Coronary artery (tissue), 2 donors: ENCODE measurements around the gene HEBP1.
"Not testable (repeated sequence)": the region's sequence is repeated elsewhere in the genome, so short reads cannot be mapped to it uniquely, and the experiment has no call there.

Experiments used
- DNase-seq: peaks from one replicate; pipeline ENCODE4 v3.0.0-alpha.2; 2017; ENCODE audit warnings: low spot score
- H3K27ac ChIP-seq, 2 donors: fragments of 200-600 bp; sonication (generic); one replicate each; pipeline ENCODE4 v1.5.1; 2016 to 2019
- H3K4me3 ChIP-seq: fragments of 200-600 bp; sonication (generic); 2 replicates; pipeline ENCODE4 v1.5.1; 2016; ENCODE audit warnings: mild to moderate bottlenecking, moderate library complexity
- TF ChIP-seq, protein P1 (sequence below): fragments of 200-600 bp; sonication (generic); IDR thresholded peaks from one replicate; pipeline ENCODE4 v1.5.1; 2019; ENCODE audit warnings: antibody characterized with exemption

The HEBP1 gene

DNA sequence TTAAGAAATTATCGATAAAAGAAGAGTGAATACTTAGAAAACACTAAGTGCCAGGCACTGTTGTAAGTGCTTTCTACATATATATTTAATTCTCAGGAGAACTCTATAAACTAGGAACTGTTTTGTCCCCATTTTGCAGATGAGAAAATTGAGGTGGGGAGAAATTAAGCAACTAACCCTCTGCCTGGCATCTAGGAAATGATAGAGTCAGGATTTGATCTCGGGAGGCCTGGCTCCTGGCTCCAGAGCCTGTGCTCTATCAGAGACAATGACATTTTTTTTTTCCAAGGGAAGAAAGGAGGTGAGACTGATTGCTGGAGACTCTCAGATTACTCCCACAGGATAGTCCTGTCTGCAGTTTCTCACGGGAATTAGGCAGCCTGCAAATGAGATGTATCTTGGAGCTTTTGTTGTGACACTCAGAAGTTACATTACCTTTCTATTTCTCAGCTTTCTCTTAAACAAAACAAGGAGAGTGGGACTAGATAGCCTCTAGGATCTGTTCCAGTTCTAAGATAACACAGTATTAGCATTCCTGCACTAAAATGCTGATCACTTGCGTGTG lies 42.7 kb upstream of the HEBP1 start:
- no peak for DNase-seq
- H3K4me3 ChIP-seq, result no peak overlapping the region
- no peak overlapping the region for H3K27ac ChIP-seq
- TF ChIP-seq, protein P1, sequence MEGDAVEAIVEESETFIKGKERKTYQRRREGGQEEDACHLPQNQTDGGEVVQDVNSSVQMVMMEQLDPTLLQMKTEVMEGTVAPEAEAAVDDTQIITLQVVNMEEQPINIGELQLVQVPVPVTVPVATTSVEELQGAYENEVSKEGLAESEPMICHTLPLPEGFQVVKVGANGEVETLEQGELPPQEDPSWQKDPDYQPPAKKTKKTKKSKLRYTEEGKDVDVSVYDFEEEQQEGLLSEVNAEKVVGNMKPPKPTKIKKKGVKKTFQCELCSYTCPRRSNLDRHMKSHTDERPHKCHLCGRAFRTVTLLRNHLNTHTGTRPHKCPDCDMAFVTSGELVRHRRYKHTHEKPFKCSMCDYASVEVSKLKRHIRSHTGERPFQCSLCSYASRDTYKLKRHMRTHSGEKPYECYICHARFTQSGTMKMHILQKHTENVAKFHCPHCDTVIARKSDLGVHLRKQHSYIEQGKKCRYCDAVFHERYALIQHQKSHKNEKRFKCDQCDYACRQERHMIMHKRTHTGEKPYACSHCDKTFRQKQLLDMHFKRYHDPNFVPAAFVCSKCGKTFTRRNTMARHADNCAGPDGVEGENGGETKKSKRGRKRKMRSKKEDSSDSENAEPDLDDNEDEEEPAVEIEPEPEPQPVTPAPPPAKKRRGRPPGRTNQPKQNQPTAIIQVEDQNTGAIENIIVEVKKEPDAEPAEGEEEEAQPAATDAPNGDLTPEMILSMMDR, result no peak

GRCh38 chr12:13041224-13041623 lies 41.2 kb upstream of the HEBP1 start:
- Histone ChIP-seq H3K27ac (no peak overlapping the region), H3K4me3 (no peak overlapping the region)
- TF ChIP-seq, protein P1, result no peak
- no peak for DNase-seq

DNA sequence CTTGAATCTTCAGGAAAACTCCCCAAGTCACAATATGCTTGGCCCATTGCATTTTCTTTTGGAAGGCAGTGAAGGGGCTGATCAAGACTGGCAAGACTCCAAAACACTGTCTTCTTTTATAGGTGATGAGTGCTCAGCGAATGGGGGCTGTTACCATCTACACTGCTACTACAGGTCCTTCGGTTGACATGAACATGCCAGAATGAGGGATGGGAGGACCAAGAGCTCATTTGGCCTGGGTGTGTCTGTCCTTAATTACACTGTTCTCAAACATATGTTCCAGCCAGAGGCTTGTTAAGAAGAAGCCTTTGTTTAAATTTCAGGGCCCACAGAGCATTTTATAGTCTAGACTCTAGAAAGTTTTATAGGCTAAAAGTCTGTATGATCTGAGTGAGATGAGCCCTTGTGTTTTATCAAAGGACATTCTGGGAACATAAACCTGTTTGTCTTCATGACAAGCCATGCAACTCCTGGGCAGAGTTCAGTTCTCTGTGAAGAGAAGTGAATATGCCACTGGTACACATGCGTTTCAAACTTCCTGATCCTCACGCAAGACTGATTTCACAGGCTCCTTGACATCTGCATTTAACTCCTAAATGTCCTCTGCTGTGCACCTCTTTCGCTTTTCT lies 39.4 kb upstream of the HEBP1 start:
- no peak for DNase-seq

DNA sequence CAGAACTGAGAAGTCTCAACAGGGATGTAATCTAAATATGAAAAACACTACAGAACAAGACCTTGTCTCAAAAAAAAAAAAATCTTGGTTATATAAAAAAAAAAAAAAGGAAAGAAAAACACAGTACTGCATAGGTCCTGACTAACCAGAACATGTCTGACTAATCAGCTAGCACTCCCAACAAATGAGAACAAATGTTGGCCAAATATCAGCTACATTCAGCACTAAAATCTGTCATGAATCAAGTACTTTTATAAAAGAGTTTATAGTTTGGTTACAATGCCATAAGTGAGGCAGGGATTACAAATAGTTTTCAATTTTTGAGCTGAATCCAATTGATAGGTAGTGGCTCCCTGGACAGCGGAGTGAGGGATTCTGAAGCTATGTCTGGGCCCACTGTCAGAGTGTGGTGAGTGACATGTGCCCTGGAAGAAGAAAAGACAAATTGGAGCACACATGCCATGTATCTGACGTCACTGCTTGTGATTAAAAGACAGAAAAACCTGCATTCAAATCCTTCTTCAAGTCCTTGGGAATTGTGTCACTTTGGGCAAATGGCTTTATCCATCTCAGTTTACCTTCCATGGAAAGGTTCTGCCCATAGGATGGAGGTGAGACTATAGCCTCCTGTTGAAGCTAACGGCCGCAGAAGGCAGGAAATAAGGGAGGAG lies 38.6 kb upstream of the HEBP1 start:
- TF ChIP-seq, protein P1, result no peak
- Histone ChIP-seq H3K4me3 (no peak overlapping the region), H3K27ac (no peak overlapping the region)
- DNase-seq, result no peak

More for the DNA sequence above, 39.4 kb upstream of the HEBP1 start:
- Histone ChIP-seq H3K27ac (no peak overlapping the region), H3K4me3 (no peak overlapping the region)
- TF ChIP-seq, protein P1, result no peak

- Histone ChIP-seq H3K4me3 (no peak overlapping the region), H3K27ac (no peak overlapping the region)
- no peak for DNase-seq
- TF ChIP-seq, protein P1, result no peak
Observed at GRCh38 chr12:13036881-13037280, 36.8 kb upstream of the HEBP1 start.

GRCh38 chr12:13035335-13035734 lies 35.3 kb upstream of the HEBP1 start:
- not testable (repeated sequence) for H3K27ac ChIP-seq, DNase-seq, H3K4me3 ChIP-seq

DNA sequence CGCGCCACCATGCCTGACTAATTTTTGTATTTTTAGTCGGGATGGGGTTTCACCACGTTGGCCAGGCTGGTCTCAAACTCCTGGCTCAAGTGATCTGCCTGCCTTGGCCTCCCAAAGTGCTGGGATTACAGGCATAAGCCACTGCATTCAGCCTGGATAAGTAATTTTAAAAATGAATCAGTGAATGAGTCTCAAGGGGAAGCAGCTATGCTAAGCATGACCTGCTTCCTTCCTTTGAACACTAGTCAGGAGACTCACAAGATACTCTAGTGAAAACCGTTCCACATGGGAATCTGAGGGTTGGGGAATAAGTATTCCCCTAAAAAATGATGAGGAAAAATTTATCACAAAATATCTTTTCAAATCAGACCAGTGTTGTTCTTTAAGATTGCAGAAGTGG lies 33.4 kb upstream of the HEBP1 start:
- Histone ChIP-seq H3K27ac (no peak overlapping the region), H3K4me3 (no peak overlapping the region)
- DNase-seq, result no peak
- TF ChIP-seq, protein P1, result no peak
